HG03342 (cell line): ENCODE data around the gene SYCE1L.

ENCODE experiments used
- ATAC-seq: cut with Tn5 transposase; IDR thresholded peaks from one replicate; pipeline ENCODE4 v1.9.1; 2021; ENCODE audit warnings: mild to moderate bottlenecking, moderate library complexity; ENCODE audit not compliant: unreplicated experiment

The SYCE1L gene

DNA sequence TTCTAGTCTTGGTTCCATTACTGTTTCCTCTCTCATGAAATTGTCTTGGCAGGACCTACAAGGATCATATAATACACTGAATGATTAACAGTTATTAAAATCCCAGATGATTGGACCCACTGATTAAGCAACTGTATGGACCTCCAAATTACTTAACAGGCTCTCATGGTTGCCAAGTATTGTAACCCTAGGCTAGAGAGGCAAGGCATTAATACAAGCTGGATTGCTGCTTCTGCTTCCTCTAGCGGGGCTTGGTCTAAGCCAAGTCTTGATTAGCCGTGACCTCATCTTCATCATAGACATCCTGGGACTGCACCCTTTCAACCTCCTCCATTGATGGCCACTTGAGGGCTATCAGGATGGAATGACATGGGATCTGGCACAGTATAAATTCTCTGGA, 46.9 kb downstream of the SYCE1L start:
- ATAC-seq, result no peak

DNA sequence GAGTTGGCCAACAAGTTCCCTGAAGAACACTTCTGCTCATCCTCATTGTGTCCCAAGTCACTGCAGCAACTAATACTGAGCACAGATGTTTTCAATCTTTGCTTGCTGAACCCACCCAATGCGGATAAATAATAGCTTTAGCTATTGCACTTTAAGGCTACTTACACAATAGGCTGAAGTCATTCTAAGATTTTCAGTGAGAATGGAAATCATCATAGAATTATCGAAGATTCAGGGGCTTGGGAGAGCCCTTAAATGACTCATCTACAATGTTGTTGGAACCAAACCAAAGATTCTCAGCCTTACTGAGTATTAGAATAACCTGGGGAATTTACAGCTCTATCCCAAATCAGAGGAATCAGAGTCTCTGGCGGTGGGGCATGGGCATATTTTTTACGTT, 51.2 kb downstream of the SYCE1L start:
- no peak for ATAC-seq
